Ramos (cell line): ENCODE measurements around the gene TNS3.

ENCODE experiments used
- in situ Hi-C: fragments of 300-500 bp; cut with MboI; formaldehyde crosslinking; loops from one replicate; pipeline ENCODE4 v1.14.3; 2022; ENCODE audit warnings: low sequenced_read_pairs; ENCODE audit not compliant: unreplicated experiment

TNS3 gene

GRCh38 chr7:47361746-47362215 is 220.1 kb downstream of the TNS3 start:
- in situ Hi-C loops: no loop called here

- in situ Hi-C loops: no loop called here
Measured at GRCh38 chr7:47361236-47361635, 220.7 kb downstream of the TNS3 start.

- in situ Hi-C loops: no loop called here
Measured at GRCh38 chr7:47360301-47360900, 221.5 kb downstream of the TNS3 start.

GRCh38 chr7:47358944-47359588 is 222.8 kb downstream of the TNS3 start:
- in situ Hi-C loops: no loop called here

GRCh38 chr7:47358357-47358756 is 223.6 kb downstream of the TNS3 start:
- in situ Hi-C loops: no loop called here

- in situ Hi-C loops: no loop called here
Measured at GRCh38 chr7:47357863-47358262, 224.0 kb downstream of the TNS3 start.

- in situ Hi-C loops: no loop called here
Measured at GRCh38 chr7:47357361-47357760, 224.6 kb downstream of the TNS3 start.

GRCh38 chr7:47356261-47356660 is 225.7 kb downstream of the TNS3 start:
- in situ Hi-C loops: no loop called here

GRCh38 chr7:47355684-47356083 is 226.2 kb downstream of the TNS3 start:
- in situ Hi-C loops: no loop called here

GRCh38 chr7:47354831-47355541 is 226.9 kb downstream of the TNS3 start:
- in situ Hi-C loops: no loop called here

- in situ Hi-C loops: no loop called here
Measured at GRCh38 chr7:47354071-47354470, 227.8 kb downstream of the TNS3 start.

- in situ Hi-C loops: no loop called here
Measured at GRCh38 chr7:47352394-47352968, 229.4 kb downstream of the TNS3 start.

- in situ Hi-C loops: no loop called here
Measured at GRCh38 chr7:47351233-47352154, 230.4 kb downstream of the TNS3 start.

GRCh38 chr7:47350425-47350824 is 231.5 kb downstream of the TNS3 start:
- in situ Hi-C loops: no loop called here

- in situ Hi-C loops: no loop called here
Measured at GRCh38 chr7:47349401-47349800, 232.5 kb downstream of the TNS3 start.

GRCh38 chr7:47347816-47348385 is 234.0 kb downstream of the TNS3 start:
- in situ Hi-C loops: no loop called here

- in situ Hi-C loops: no loop called here
Measured at GRCh38 chr7:47347346-47347745, 234.6 kb downstream of the TNS3 start.

GRCh38 chr7:47346377-47346914 is 235.5 kb downstream of the TNS3 start:
- in situ Hi-C loops: no loop called here

GRCh38 chr7:47345857-47346298 is 236.0 kb downstream of the TNS3 start:
- in situ Hi-C loops: no loop called here
